Neural cell (in vitro differentiated cells): Measurements from ENCODE around the gene ANKIB1.

Source experiments
- RAD21 ChIP-seq: fragments of 450-650 bp; conservative IDR thresholded peaks from 2 replicates; pipeline ENCODE4 v1.6.1; 2014; ENCODE audit warnings: antibody characterized with exemption, mild to moderate bottlenecking, moderate library complexity
- TF ChIP-seq, protein P1 (sequence below): fragments of 450-650 bp; IDR thresholded peaks from 2 replicates; pipeline ENCODE4 v1.5.1; 2014; ENCODE audit warnings: antibody characterized with exemption, mild to moderate bottlenecking, moderate library complexity; ENCODE audit not compliant: poor library complexity, severe bottlenecking
- TF ChIP-seq, protein P2 (sequence below): IDR thresholded peaks from 2 replicates; pipeline ENCODE4 v1.6.1; 2012; ENCODE audit warnings: borderline replicate concordance

DNA sequence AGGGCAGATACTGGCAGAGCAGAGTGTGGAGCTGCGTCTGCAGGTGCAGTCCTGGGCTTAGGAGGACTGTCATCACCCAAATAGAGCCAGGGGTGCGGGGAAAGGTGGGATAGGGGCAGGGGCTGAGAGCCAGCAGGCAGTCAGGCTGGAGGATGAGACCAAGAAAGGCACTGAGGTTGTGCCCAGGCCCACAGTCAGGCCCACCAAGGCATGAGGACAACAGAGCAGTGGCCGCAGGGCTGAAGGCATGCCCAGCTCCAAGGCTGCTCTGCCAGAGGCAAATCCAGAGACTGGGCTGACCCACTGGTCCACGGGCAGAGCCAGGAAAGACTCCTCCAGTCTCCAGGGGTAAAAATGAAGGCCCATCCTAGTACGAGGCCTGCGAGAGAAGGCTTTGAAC, 177.2 kb downstream of the ANKIB1 start:
- TF ChIP-seq, protein P1, sequence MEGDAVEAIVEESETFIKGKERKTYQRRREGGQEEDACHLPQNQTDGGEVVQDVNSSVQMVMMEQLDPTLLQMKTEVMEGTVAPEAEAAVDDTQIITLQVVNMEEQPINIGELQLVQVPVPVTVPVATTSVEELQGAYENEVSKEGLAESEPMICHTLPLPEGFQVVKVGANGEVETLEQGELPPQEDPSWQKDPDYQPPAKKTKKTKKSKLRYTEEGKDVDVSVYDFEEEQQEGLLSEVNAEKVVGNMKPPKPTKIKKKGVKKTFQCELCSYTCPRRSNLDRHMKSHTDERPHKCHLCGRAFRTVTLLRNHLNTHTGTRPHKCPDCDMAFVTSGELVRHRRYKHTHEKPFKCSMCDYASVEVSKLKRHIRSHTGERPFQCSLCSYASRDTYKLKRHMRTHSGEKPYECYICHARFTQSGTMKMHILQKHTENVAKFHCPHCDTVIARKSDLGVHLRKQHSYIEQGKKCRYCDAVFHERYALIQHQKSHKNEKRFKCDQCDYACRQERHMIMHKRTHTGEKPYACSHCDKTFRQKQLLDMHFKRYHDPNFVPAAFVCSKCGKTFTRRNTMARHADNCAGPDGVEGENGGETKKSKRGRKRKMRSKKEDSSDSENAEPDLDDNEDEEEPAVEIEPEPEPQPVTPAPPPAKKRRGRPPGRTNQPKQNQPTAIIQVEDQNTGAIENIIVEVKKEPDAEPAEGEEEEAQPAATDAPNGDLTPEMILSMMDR, result no peak
- TF ChIP-seq RAD21, result no peak
- TF ChIP-seq, protein P2, sequence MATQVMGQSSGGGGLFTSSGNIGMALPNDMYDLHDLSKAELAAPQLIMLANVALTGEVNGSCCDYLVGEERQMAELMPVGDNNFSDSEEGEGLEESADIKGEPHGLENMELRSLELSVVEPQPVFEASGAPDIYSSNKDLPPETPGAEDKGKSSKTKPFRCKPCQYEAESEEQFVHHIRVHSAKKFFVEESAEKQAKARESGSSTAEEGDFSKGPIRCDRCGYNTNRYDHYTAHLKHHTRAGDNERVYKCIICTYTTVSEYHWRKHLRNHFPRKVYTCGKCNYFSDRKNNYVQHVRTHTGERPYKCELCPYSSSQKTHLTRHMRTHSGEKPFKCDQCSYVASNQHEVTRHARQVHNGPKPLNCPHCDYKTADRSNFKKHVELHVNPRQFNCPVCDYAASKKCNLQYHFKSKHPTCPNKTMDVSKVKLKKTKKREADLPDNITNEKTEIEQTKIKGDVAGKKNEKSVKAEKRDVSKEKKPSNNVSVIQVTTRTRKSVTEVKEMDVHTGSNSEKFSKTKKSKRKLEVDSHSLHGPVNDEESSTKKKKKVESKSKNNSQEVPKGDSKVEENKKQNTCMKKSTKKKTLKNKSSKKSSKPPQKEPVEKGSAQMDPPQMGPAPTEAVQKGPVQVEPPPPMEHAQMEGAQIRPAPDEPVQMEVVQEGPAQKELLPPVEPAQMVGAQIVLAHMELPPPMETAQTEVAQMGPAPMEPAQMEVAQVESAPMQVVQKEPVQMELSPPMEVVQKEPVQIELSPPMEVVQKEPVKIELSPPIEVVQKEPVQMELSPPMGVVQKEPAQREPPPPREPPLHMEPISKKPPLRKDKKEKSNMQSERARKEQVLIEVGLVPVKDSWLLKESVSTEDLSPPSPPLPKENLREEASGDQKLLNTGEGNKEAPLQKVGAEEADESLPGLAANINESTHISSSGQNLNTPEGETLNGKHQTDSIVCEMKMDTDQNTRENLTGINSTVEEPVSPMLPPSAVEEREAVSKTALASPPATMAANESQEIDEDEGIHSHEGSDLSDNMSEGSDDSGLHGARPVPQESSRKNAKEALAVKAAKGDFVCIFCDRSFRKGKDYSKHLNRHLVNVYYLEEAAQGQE, result no peak
